ENCODE measurements around the gene DDX28.
A peak's percentile ranks its signal among the peaks of the same experiment; 100 is the strongest.
"Not testable (repeated sequence)": the region's sequence is repeated elsewhere in the genome, so short reads cannot be mapped to it uniquely, and the experiment has no call there.

DDX28 gene

GRCh38 chr16:67994040-67994408, 29.0 kb downstream of the DDX28 start:
- DNase-seq (ENCODE audit: low read depth) = not testable (repeated sequence)

GRCh38 chr16:67993207-67994039, 29.6 kb downstream of the DDX28 start:
- peak; percentile 75 for DNase-seq (ENCODE audit: low read depth)

GRCh38 chr16:67992661-67993206, 30.3 kb downstream of the DDX28 start:
- DNase-seq (ENCODE audit: low read depth) = no peak

GRCh38 chr16:67990018-67990386, 33.0 kb downstream of the DDX28 start:
- no peak for DNase-seq (ENCODE audit: low read depth)

GRCh38 chr16:67989322-67990017, 33.6 kb downstream of the DDX28 start:
- no peak for DNase-seq (ENCODE audit: low read depth)

- no peak for DNase-seq (ENCODE audit: low read depth)
Observed at GRCh38 chr16:67988675-67989074, 34.4 kb downstream of the DDX28 start.

- DNase-seq (ENCODE audit: low read depth) = no peak
Observed at GRCh38 chr16:67987460-67988160, 35.4 kb downstream of the DDX28 start.

- no peak for DNase-seq (ENCODE audit: low read depth)
Observed at GRCh38 chr16:67986949-67987348, 36.1 kb downstream of the DDX28 start.

GRCh38 chr16:67982011-67982696, 40.9 kb downstream of the DDX28 start:
- no peak for DNase-seq (ENCODE audit: low read depth)

GRCh38 chr16:67979955-67980678, 42.9 kb downstream of the DDX28 start, which contains the start of gene DPEP3:
Gene DPEP3, minus strand, starts transcription at chr16:67980499. Its CDS starts 119 bp downstream, at chr16:67980380.
- DNase-seq (ENCODE audit: low read depth) = no peak

GRCh38 chr16:67977469-67978227, 45.4 kb downstream of the DDX28 start:
- no peak for DNase-seq (ENCODE audit: low read depth)

GRCh38 chr16:67977005-67977404, 46.0 kb downstream of the DDX28 start:
- DNase-seq (ENCODE audit: low read depth) = no peak

- no peak for DNase-seq (ENCODE audit: low read depth)
Observed at GRCh38 chr16:67976205-67976604, 46.8 kb downstream of the DDX28 start.

- DNase-seq (ENCODE audit: low read depth) = no peak
Observed at GRCh38 chr16:67975321-67976105, 47.5 kb downstream of the DDX28 start.

GRCh38 chr16:67972285-67972684, 50.7 kb downstream of the DDX28 start:
- DNase-seq (ENCODE audit: low read depth) = not testable (repeated sequence)

- no peak for DNase-seq (ENCODE audit: low read depth)
Observed at GRCh38 chr16:67971111-67971510, 51.9 kb downstream of the DDX28 start.

Measured in activated T-cell treated with anti-CD3 and anti-CD28 coated beads for 24 hours (primary cell).